Measurements from ENCODE around the gene TRABD2B. TPM values are rescaled to one million over a fixed set of nuclear protein-coding genes. Genes with fewer than 3 reads are reported as not detected.
A peak's percentile ranks its signal among the peaks of the same experiment; 100 is the strongest.

TRABD2B gene
- total and polyA plus RNA-seq, 2 of the 4 experiments (the other 2 are of a cell fraction): not detected

DNA sequence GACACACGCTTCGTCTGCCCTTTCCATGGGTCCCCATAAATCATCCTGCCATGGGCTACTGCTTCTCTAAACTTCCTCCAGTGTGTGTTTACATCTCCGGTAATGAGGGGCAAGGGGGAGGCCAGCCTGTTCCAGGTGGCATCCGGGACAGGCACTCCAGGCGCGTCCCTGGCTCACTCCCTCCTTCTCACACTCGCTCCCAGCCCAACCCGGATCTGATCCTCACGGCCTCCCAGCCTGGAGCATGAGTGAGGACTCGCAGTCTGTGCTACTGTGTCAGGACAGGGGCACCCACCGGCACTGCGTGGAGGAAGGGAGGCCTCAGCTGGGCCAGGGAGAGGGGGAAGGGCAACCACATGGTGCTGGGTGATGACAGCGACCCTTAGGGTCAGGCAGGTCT lies 225.4 kb downstream of the TRABD2B start:
- no TSS peak for BruUV-seq (replicated peaks)
- Histone ChIP-seq H4K20me1 (ENCODE audit: insufficient read depth, low read length) (no peaks in the 10 kb centered on the region), H3K9me3 (ENCODE audit: control insufficient read depth, insufficient read depth, low read length) (no peaks in the 10 kb centered on the region), H3K9ac (ENCODE audit: low read depth, low read length) (no peak overlapping the region), H3K9me1 (ENCODE audit: insufficient read depth, low read length) (no peaks in the 10 kb centered on the region), H3K4me3 (ENCODE audit: insufficient read depth, low read depth, low read length) (no peak overlapping the region), H2AFZ (replicated peaks; ENCODE audit: low read length, poor library complexity) (peak overlapping the region; percentile 6), H4K91ac (ENCODE audit: insufficient read depth, low read depth, low read length) (no peak overlapping the region), H4K8ac (ENCODE audit: low read depth in 2 of 2, low read length in 2 of 2) (no peak overlapping the region), H3K36me3 (ENCODE audit: control insufficient read depth, insufficient read depth, low read length) (no peaks in the 10 kb centered on the region), H3K79me1 (ENCODE audit: low read depth in 1 of 2, low read length in 2 of 2) (no peaks in the 10 kb centered on the region), H3K23ac (ENCODE audit: low read depth, low read length) (no peak overlapping the region), H3K56ac (ENCODE audit: extremely low read depth, insufficient read depth, low read length) (no peak overlapping the region), H2BK120ac (ENCODE audit: low read depth, low read length) (no peak overlapping the region), H3K27ac (ENCODE audit: insufficient read depth, low read length) (no peak overlapping the region), H3K4ac (ENCODE audit: low read depth, low read length) (no peak overlapping the region), H3K4me1 (ENCODE audit: control insufficient read depth, insufficient read depth, low read length) (no peaks in the 10 kb centered on the region), H3K27me3 (ENCODE audit: control insufficient read depth, insufficient read depth, low read length) (no peaks in the 10 kb centered on the region; the same call in 1 of the 2 replicates), H3K14ac (replicated peaks; ENCODE audit: low read depth, low read length) (no peak overlapping the region), H2AK5ac (ENCODE audit: low read depth, low read length) (no peak overlapping the region), H3K18ac (ENCODE audit: low read depth, low read length) (no peak overlapping the region), H2BK15ac (ENCODE audit: low read depth, low read length) (no peak overlapping the region), H2AK9ac (replicated peaks; ENCODE audit: low read depth, low read length, poor library complexity) (no peak overlapping the region), H4K5ac (ENCODE audit: low read depth, low read length) (no peak overlapping the region), H3K4me2 (ENCODE audit: low read depth, low read length) (no peak overlapping the region), H2BK5ac (ENCODE audit: low read depth, low read length, poor library complexity, severe bottlenecking) (no peak overlapping the region), H2BK20ac (ENCODE audit: low read depth, low read length) (no peak overlapping the region)
- POLR2A ChIA-PET (ENCODE audit: unreplicated experiment): no interaction called here
- ATAC-seq (ENCODE audit: low read depth): no peak
- dilution Hi-C loops (cut with HindIII; ENCODE audit: low sequenced_read_pairs, unreplicated experiment): no loop called here
- DNase-seq: no peak
- CTCF ChIA-PET: no interaction called here
- in situ Hi-C loops (cut with MboI; ENCODE audit: low sequenced_read_pairs): no loop called here
- no CpG with 5 or more reads among the region's 13 CpGs for WGBS, 2 experiments (ENCODE audit: extremely low coverage in 2 of 2, insufficient read length in 1 of 2)
- intact Hi-C loops (cut with micrococcal nuclease): no loop called here
- TF ChIP-seq MXI1 (IDR thresholded peaks at IDR 0.05; ENCODE audit: borderline replicate concordance, low read depth, low read length) (no peak), RAD21 (IDR thresholded peaks at IDR 0.05; ENCODE audit: low read length) (no peak), CEBPB (IDR thresholded peaks at IDR 0.05; ENCODE audit: low read depth, low read length) (no peak), RCOR1 (IDR thresholded peaks at IDR 0.05; ENCODE audit: insufficient replicate concordance, low read length) (no peak)
- TF ChIP-seq, protein P1, sequence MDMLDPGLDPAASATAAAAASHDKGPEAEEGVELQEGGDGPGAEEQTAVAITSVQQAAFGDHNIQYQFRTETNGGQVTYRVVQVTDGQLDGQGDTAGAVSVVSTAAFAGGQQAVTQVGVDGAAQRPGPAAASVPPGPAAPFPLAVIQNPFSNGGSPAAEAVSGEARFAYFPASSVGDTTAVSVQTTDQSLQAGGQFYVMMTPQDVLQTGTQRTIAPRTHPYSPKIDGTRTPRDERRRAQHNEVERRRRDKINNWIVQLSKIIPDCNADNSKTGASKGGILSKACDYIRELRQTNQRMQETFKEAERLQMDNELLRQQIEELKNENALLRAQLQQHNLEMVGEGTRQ (IDR thresholded peaks at IDR 0.05; ENCODE audit: low read depth, low read length): no peak
- TF ChIP-seq, protein P2, sequence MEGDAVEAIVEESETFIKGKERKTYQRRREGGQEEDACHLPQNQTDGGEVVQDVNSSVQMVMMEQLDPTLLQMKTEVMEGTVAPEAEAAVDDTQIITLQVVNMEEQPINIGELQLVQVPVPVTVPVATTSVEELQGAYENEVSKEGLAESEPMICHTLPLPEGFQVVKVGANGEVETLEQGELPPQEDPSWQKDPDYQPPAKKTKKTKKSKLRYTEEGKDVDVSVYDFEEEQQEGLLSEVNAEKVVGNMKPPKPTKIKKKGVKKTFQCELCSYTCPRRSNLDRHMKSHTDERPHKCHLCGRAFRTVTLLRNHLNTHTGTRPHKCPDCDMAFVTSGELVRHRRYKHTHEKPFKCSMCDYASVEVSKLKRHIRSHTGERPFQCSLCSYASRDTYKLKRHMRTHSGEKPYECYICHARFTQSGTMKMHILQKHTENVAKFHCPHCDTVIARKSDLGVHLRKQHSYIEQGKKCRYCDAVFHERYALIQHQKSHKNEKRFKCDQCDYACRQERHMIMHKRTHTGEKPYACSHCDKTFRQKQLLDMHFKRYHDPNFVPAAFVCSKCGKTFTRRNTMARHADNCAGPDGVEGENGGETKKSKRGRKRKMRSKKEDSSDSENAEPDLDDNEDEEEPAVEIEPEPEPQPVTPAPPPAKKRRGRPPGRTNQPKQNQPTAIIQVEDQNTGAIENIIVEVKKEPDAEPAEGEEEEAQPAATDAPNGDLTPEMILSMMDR (conservative IDR thresholded peaks at IDR 0.05; ENCODE audit: low read depth, low read length): no peak
